GM04504 (cell line): ENCODE data around the gene SCGB1D2.

Source experiments
- DNase-seq: peaks from one replicate; pipeline ENCODE4 v3.0.0-alpha.2; 2012; ENCODE audit warnings: low read depth

The SCGB1D2 gene

DNA sequence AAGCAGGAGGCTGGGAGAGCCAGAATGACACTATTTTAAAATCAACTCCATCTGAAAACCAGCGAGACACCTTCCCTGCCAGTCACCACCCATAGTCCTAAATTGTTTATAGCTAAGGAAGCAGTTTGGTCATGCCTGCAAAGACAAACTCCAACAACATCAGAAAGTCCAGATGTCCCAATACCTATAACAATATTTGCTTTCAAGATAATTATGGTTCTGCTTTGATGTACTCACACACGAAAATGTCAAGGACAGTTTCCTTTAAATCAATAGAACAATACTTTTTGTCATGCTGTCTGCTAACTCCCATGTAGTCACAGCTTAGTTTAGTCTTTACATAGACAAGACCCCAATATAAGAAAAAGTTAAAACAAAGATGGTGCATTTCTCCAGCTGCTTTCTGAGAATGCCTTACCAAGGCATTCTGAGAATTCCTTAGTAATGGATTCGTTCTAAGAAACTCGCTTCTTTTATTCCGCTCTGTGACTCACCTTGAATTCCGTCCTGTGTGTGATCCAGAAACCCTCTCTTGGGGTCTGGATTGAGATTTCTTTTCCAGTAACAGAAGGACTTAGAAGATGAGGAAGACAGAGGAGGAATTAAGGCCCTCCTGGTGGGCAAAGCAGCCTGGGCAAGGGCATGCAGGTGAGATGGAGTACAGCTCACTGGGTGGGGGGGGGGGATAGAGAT is 18.4 kb downstream of the SCGB1D2 start:
- no peak for DNase-seq

DNA sequence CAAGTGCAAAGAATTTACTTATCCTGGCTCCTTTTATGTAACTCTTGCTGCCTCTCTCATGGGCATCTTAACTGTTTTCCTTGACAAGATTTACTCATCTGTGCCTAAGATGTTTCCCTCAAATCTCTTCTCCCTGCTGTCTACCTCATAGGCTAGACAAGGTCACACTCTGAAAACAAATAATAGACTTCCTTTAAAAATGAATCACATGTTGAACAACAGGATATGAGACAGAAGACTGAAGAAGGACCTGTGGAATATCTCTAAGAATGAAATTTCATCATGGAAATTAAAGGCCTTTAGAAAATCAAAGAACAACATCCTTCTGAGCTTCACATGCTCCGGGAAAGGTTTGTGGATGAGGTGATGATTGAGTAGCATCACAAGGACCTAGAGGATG is 22.0 kb downstream of the SCGB1D2 start:
- DNase-seq, result no peak

DNA sequence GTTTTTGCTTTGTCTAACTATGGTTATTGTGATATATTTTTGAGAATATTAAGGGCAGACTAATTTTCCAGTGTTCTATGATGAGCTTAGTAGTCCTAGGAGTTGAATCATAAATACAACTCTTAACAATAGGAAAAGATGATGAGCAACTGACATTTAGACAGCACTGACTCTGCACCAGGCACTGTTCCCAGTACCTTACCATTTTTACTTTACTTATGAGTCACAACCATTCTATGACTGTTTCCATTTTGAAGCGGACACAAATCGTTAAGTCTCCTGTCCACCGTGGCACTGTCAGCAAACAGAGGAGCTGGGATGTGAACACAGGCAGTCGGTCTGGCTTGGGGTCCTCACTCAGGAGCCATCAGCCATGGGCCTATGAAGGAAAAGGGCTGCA is 24.5 kb downstream of the SCGB1D2 start:
- DNase-seq, result no peak

DNA sequence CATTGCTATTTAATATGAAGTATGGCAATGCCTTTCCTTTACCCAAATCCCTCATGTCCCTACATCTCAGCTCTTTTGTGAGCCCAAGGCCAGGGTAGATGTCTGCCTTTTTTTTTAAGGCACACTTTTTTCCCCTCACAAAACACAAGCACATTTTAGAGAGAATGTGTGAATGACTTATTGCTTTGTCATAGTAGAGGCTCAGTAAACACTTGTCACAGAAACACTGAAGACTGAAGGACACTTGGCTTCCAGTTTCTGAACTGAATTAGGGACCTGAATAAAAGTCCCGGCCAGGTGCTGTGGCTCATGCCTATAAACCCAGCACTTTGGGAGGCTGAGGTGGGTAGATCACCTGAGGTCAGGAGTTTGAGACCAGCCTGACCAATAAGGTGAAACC is 25.0 kb downstream of the SCGB1D2 start:
- no peak for DNase-seq

DNA sequence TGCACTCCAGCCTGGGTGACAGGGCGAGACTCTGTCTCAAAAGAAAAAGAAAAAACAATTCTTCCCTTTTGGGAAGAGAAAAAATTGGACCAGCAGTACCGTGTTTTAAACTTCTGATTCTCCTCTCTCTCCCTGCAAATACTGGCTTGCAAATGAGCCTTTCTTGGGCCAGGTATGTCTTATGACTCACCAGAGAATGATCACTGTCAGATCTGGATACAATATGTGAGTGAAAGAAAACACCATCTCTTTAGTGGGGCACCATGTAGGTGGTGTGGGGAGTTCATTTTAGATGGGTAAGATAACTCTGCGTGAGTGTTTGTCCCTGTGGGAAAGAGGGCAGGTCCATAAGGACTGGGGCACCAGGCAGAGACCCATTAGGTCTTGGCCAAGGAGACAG is 25.5 kb downstream of the SCGB1D2 start:
- no peak for DNase-seq

DNA sequence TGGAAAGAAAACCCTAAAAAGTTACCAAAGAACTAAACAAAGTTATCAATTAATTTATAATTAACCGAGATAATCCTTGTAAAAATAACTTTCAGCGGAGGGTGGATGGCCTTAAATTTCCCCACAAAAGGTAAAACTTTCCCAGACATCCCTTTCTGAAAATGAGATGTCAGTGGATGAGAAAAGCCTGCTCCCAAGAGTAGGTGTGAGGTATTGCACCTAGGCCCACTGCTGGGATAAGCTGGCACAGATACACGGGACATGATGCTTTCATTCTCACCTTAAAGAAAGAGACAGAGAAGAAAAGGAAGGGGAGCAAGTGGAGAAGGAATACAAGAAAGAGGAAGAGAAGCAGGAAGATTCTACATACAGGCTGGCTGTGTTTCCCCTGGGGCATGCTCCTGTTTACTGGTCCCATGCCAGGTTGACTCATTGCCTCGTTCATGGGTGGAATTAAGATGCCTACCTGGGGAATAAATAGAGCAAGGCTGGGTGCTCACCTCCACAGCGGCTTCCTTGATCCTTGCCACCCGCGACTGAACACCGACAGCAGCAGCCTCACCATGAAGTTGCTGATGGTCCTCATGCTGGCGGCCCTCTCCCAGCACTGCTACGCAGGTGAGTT is 27.7 kb downstream of the SCGB1D2 start, which contains the start of gene SCGB2A2:
Gene SCGB2A2, plus strand, starts transcription at position 505 of the 625 bp plus-strand sequence. Its CDS starts 59 bp downstream, at position 564.
- DNase-seq, result no peak

DNA sequence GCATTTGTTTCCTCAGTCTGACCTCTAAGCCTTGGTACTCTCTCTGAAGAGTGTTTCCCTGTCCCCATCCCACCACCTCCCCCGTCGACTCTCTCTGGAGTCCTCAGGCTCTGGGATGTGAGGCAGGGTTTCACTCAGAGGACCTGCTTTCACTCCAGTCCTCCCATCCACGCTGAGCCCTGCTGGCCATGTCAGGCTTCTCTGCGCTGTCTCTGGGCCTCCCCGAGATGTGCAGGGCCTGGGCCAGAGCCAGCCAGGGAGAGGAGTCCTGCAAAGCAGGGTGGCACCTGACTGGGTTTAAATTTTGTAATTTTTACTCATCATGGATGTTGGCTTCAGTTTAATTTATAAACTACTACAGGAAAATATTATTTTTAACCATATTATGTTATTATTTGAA is 31.2 kb downstream of the SCGB1D2 start:
- DNase-seq, result no peak

DNA sequence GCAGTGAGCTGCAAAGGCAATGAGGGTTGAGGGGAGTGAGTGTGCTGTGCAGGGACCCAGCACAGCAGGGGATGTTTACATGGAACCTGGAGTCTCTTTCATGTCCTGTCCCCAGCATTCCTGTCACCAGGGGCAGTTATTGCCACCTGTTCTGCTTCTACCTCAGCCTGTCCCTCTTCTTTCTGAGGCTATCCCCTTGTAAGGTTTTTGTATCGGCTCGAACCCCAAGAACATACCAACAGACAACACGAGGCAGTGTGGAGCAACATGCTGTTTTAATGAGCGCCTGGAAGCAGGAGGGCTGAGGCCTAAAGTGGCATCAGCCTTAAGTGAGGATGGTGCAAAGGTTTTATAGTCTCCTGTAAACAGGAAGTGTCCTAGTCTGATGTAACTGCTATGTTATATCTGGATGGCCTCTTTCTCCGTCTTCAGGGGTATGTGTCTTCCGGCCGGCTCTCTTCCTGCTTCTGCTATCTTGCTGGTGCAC is 31.8 kb downstream of the SCGB1D2 start:
- DNase-seq, result no peak

DNA sequence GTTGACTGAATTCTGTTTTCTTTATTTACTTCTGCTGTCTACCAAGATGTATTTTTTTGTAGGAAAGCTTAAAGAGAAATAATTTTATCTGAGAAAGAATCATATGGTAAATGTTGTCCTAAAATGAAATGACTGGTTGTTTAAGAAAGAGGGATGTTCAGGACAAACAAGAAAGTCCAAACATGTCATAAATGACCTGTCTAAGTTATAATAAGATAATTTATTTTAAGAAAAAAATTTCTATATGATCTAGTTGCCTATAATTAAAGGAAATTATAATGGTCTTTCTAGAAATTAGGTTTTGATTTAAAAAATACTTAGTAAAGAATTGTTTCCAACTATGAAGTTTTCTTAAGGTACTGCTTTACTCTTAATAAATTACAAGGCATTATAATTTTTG is 38.4 kb downstream of the SCGB1D2 start:
- DNase-seq, result no peak
